Common myeloid progenitor, CD34-positive (primary cell): Measurements from ENCODE around the gene TOM1L2.

Experiments used
- CTCF ChIA-PET: fragments of 350-600 bp; sonication (Branson Sonifier 250); formaldehyde crosslinking; loops from one replicate; lab custom pipeline; 2021; ENCODE audit warnings: antibody characterized with exemption; lab: Charles Lee
- POLR2A ChIA-PET: fragments of 350-600 bp; sonication (Branson Sonifier 250); formaldehyde crosslinking; loops from one replicate; lab custom pipeline; 2021; ENCODE audit warnings: antibody characterized with exemption; lab: Charles Lee
- DNase-seq, 3 donors: peaks; one replicate each; pipeline versions ENCODE4 v3.0.0 to v3.0.0-alpha.2; 2013
- H3K27ac ChIP-seq, 2 experiments: 1 replicate in 1 of 2; 2 replicates in 1 of 2; pipeline ENCODE4 v1.7.0; 2013; ENCODE audit warnings: inconsistent platforms in 2 of 2, low read length in 2 of 2, mild to moderate bottlenecking in 2 of 2, low read depth in 1 of 2, moderate library complexity in 1 of 2; ENCODE audit not compliant: severe bottlenecking in 2 of 2, insufficient read depth in 1 of 2, poor library complexity in 1 of 2
- H3K27me3 ChIP-seq, 5 experiments: replicated peaks in 2 of 5; 1 replicate in 3 of 5; 2 replicates in 2 of 5; pipeline versions ENCODE4 v1.6.1 to v1.7.0; 2013; ENCODE audit warnings: low read length in 4 of 5, mild to moderate bottlenecking in 2 of 5, moderate library complexity in 2 of 5, inconsistent platforms in 1 of 5; ENCODE audit not compliant: insufficient read depth in 5 of 5, control insufficient read depth in 4 of 5
- H3K36me3 ChIP-seq, 4 experiments: 1 replicate in 2 of 4; 2 replicates in 2 of 4; pipeline versions ENCODE4 v1.6.1 to v1.7.0; 2013; ENCODE audit warnings: low read length in 3 of 4, control low read depth in 1 of 4, mild to moderate bottlenecking in 1 of 4; ENCODE audit not compliant: control insufficient read depth in 4 of 4, insufficient read depth in 4 of 4
- H3K4me1 ChIP-seq, 4 experiments: 1 replicate in 3 of 4; 2 replicates in 1 of 4; pipeline versions ENCODE4 v1.6.1 to v1.7.1; 2013; ENCODE audit warnings: low read length in 3 of 4, mild to moderate bottlenecking in 3 of 4, control low read depth in 1 of 4, inconsistent platforms in 1 of 4, moderate library complexity in 1 of 4; ENCODE audit not compliant: control insufficient read depth in 4 of 4, insufficient read depth in 4 of 4; ENCODE audit errors: control extremely low read depth in 1 of 4
- H3K4me3 ChIP-seq, 7 experiments: 1 replicate in 4 of 7; 2 replicates in 3 of 7; pipeline versions ENCODE4 v1.5.1 to v1.7.0; 2013; ENCODE audit warnings: mild to moderate bottlenecking in 7 of 7, low read length in 6 of 7, moderate library complexity in 6 of 7, inconsistent platforms in 2 of 7, low read depth in 2 of 7, control low read depth in 1 of 7; ENCODE audit not compliant: insufficient read depth in 4 of 7, control insufficient read depth in 1 of 7; ENCODE audit errors: extremely low read depth in 1 of 7
- H3K9me3 ChIP-seq, 5 experiments: 1 replicate in 4 of 5; 2 replicates in 1 of 5; pipeline versions ENCODE4 v1.6.1 to v1.7.1; 2013; ENCODE audit warnings: low read length in 4 of 5, mild to moderate bottlenecking in 2 of 5, inconsistent platforms in 1 of 5, low read depth in 1 of 5, moderate library complexity in 1 of 5; ENCODE audit not compliant: control insufficient read depth in 4 of 5, insufficient read depth in 2 of 5; ENCODE audit errors: control extremely low read depth in 1 of 5
- WGBS: methylation state at CpG from one replicate; pipeline ENCODE4 v1.1.5; 2013; ENCODE audit not compliant: insufficient coverage; 5-methylcytosine and 5-hydroxymethylcytosine counted together

TOM1L2 gene

GRCh38 chr17:18006495-18007239 lies 34.5 kb upstream of the TOM1L2 start:
- WGBS = 89% methylated on average over 19 of the region's 31 CpGs
- H3K27ac ChIP-seq = no peak overlapping the region
- peaks cover 0 to 37% (median 25%) of the 10 kb centered on the region in 4 experiments for H3K36me3 ChIP-seq
- ChIA-PET POLR2A (no interaction called here), CTCF (interaction anchor here (1.0 kb wide), 1 partner anchor 22 kb away, joined by 3 read pairs; no protein-coding TSS in a partner anchor)
- DNase-seq = no peak
- no peaks in the 10 kb centered on the region for H3K27me3 ChIP-seq
- no peaks in the 10 kb centered on the region for H3K4me1 ChIP-seq
- no peaks in the 10 kb centered on the region for H3K9me3 ChIP-seq
- H3K4me3 ChIP-seq = no peak overlapping the region

DNA sequence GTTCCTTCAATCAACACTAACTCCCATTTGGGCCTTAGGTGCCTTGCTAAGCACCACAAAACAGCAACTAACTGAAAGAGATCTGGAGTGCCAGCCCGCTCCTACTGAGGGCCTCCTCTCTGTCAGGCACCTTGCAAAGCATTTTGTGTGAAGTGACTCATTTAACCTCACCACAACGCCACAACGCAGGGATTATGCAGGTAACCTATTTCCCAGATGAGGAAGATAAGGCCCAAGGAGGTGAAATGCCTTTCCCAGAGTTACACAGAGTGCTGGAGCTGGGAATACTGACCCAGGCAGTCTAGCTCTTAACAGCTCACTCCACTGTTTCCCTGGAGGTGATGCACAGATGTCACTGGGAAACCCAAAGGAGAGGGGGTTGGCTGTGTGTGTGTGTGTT lies 33.3 kb upstream of the TOM1L2 start:
- no peak for DNase-seq
- Histone ChIP-seq H3K4me1 (no peaks in the 10 kb centered on the region), H3K4me3 (no peak overlapping the region), H3K9me3 (no peaks in the 10 kb centered on the region), H3K27me3 (no peaks in the 10 kb centered on the region), H3K36me3 (peaks cover 0 to 30% (median 21%) of the 10 kb centered on the region in 4 experiments), H3K27ac (no peak overlapping the region)
- ChIA-PET CTCF (no interaction called here), POLR2A (no interaction called here)
- 88% methylated on average over 3 of the region's 3 CpGs for WGBS

DNA sequence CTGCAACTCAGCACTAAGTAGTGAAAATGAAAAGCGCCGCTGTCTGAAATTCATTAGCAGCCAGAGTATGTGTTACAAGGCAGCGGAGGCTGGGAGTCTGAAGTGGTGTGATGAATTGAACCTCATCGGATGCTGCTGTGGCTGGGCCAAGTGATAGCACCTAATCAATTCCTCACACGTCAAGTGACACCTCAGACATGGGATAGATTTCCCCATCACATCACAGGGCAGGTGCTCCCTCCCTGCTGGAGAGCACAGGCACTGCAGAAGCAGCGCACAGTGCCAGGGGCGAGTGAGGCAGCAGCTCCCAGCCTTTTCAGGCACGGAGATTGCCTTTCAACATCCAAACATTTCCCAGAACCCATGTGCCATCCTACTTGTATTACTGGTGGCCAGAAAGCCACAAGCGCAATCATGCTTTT lies 32.7 kb upstream of the TOM1L2 start:
- DNase-seq = no peak
- POLR2A ChIA-PET = no interaction called here
- H3K27ac ChIP-seq = no peak overlapping the region
- no peaks in the 10 kb centered on the region for H3K9me3 ChIP-seq
- H3K36me3 ChIP-seq = peaks cover 0 to 29% (median 19%) of the 10 kb centered on the region in 4 experiments
- no peaks in the 10 kb centered on the region for H3K4me1 ChIP-seq
- H3K4me3 ChIP-seq = no peak overlapping the region
- H3K27me3 ChIP-seq = no peaks in the 10 kb centered on the region
- CTCF ChIA-PET = interaction anchor here (1.0 to 1.3 kb wide), 2 partner anchors 9 to 11 kb away, joined by 3 to 4 read pairs; no protein-coding TSS in a partner anchor
- 97% methylated on average over 5 of the region's 9 CpGs for WGBS

DNA sequence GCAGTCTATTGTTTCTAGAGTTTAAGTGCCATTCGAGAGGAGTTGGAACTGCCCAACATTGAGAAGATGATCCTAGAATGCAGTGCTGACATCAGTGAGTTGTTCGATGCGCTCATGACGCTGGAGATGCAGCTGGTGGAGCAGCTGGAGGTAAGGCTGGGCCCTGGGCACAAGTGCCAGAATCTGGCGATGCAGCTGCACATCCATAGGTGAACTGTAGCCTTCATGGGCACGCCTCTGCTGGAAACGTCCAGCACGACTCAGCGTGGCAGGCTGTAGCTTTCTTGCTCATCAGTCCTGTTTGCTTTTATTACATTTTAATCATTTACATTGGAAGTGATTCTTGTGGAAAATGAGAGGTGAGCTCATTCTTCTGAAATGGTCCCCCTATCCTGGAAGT lies 32.1 kb upstream of the TOM1L2 start:
- H3K4me3 ChIP-seq = no peak overlapping the region
- no peaks in the 10 kb centered on the region for H3K9me3 ChIP-seq
- peaks cover 0 to 23% (median 16%) of the 10 kb centered on the region in 4 experiments for H3K36me3 ChIP-seq
- H3K27me3 ChIP-seq = no peaks in the 10 kb centered on the region
- POLR2A ChIA-PET = no interaction called here
- no peak for DNase-seq
- no peak overlapping the region for H3K27ac ChIP-seq
- CTCF ChIA-PET = interaction anchor here (1.0 to 1.3 kb wide), 2 partner anchors 9 to 10 kb away, joined by 3 to 4 read pairs; no protein-coding TSS in a partner anchor
- H3K4me1 ChIP-seq = no peaks in the 10 kb centered on the region
- WGBS = 94% methylated on average over 5 of the region's 9 CpGs

- H3K4me1 ChIP-seq = no peaks in the 10 kb centered on the region
- no peak overlapping the region for H3K4me3 ChIP-seq
- WGBS = no CpG with 5 or more reads among the region's 2 CpGs
- ChIA-PET POLR2A (no interaction called here), CTCF (interaction anchor here (0.9 to 2.8 kb wide), 2 partner anchors 9 to 26 kb away, joined by 3 to 8 read pairs; no protein-coding TSS in a partner anchor)
- H3K27me3 ChIP-seq = no peaks in the 10 kb centered on the region
- H3K27ac ChIP-seq = no peak overlapping the region
- no peaks in the 10 kb centered on the region for H3K9me3 ChIP-seq
- no peak for DNase-seq
- H3K36me3 ChIP-seq = peaks cover 0 to 18% (median 9%) of the 10 kb centered on the region in 4 experiments
These were observed 30.0 kb upstream of the TOM1L2 start for GRCh38 chr17:18002171-18002570.

DNA sequence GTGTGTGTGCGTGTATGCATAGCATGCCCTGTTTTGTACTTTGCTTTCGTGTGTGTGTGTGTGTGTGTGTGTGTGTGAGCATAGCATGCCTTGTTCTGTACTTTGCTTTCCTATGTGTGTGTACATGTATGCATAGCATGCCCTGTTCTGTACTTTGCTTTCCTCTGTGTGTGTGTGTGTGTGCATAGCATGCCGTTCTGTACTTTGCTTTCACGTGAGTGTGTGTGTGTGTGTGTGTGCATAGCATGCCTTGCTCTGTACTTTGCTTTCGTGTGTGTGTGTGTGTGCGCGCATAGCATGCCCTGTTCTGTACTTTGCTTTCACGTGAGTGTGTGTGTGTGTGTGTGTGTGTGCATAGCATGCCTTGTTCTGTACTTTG lies 27.8 kb upstream of the TOM1L2 start:
- CTCF ChIA-PET = interaction anchor here (0.9 to 1.7 kb wide), 2 partner anchors 15 to 68 kb away, joined by 3 to 6 read pairs; no protein-coding TSS in a partner anchor
- Histone ChIP-seq H3K9me3 (no peaks in the 10 kb centered on the region), H3K36me3 (peaks cover 0 to 4% (median under 1%) of the 10 kb centered on the region in 4 experiments), H3K4me1 (no peaks in the 10 kb centered on the region), H3K27me3 (no peaks in the 10 kb centered on the region), H3K27ac (no peak overlapping the region), H3K4me3 (no peak overlapping the region)
- no peak for DNase-seq
- POLR2A ChIA-PET = no interaction called here
- WGBS = 90% methylated on average over 2 of the region's 8 CpGs

DNA sequence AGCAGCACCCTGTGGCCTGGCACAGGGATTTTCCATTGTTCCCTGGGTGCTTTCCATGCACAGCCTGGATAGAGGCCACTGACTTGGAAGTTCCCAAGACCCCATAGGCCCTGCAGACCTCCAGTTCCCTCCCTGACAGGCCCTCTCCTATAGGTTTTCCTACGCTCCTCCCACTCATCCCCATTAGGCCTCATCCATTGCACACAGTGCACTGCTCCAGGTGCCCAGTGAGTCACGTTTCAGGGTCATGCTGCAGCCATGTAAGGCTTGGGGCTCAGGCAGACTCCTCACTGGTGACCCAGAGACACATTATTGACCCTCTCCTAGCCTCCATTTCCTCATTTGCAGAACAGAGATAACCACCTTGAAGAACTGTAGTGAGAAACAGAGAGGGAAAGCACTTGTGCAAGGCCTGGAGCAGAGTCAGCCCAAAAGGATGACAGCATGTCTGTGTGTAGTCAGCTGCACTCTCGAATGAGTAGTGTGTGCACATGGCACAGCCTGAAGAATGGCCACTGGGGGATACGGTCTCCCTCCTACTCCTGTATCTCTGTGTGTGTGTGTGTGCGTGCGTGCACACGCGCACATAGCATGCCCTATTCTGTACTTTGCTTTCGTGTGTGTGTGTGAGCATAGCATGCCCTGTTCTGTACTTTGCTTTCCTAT lies 27.3 kb upstream of the TOM1L2 start:
- CTCF ChIA-PET = interaction anchor here (1.4 kb wide), 1 partner anchor 34 kb away, joined by 3 read pairs; no protein-coding TSS in a partner anchor

More for the DNA sequence above, 27.3 kb upstream of the TOM1L2 start:
- Histone ChIP-seq H3K27me3 (no peaks in the 10 kb centered on the region), H3K36me3 (peaks cover 0 to 4% (median 0%) of the 10 kb centered on the region in 4 experiments), H3K4me3 (no peak overlapping the region), H3K9me3 (no peaks in the 10 kb centered on the region), H3K27ac (no peak overlapping the region), H3K4me1 (no peaks in the 10 kb centered on the region)
- WGBS = 96% methylated on average over 4 of the region's 9 CpGs
- POLR2A ChIA-PET = no interaction called here
- peak in 2 of 3 donors; percentile 11 to 17 for DNase-seq
